Loucy (cell line): ENCODE results near the gene SMIM11.

Experiments used
- CTCF ChIP-seq: fragments of 200-600 bp; sonication (generic); conservative IDR thresholded peaks from 2 replicates; pipeline ENCODE4 v1.5.1; 2014; ENCODE audit warnings: mild to moderate bottlenecking, antibody characterized with exemption, low read length
- EZH2phosphoT487 ChIP-seq: fragments of 200-600 bp; IDR thresholded peaks from 2 replicates; pipeline ENCODE4 v1.6.1; 2018; ENCODE audit warnings: antibody characterized with exemption, mild to moderate bottlenecking, moderate library complexity, borderline replicate concordance

- TF ChIP-seq CTCF (no peak), EZH2phosphoT487 (no peak)
These were observed 13.2 kb upstream of the SMIM11 start for GRCh38 chr21:34362136-34362444.
